Uterus (tissue), 2 donors: ENCODE data around the gene GSN.

Experiments
- CTCF ChIP-seq, 4 experiments: fragments of 200-600 bp in 2 of 4; fragments of 450-650 bp in 2 of 4; sonication (generic) in 2 of 4; IDR thresholded peaks; one replicate each; pipeline ENCODE4 v1.5.1; 2016 to 2019; ENCODE audit warnings: antibody characterized with exemption in 4 of 4, mild to moderate bottlenecking in 2 of 4, moderate library complexity in 1 of 4
- POLR2A ChIP-seq, 2 donors: fragments of 450-650 bp; IDR thresholded peaks; one replicate each; pipeline ENCODE4 v1.6.1; 2016; ENCODE audit warnings: antibody characterized with exemption in 2 of 2, mild to moderate bottlenecking in 1 of 2, moderate library complexity in 1 of 2

- TF ChIP-seq CTCF (IDR thresholded peaks at IDR 0.05) (no peak), POLR2A (IDR thresholded peaks at IDR 0.05) (no peak)
Measured at GRCh38 chr9:121353241-121354061, 85.5 kb downstream of the GSN start.
